Fibroblast of mammary gland (primary cell): ENCODE results near the gene SMCO2.

Experiments
- DNase-seq: peaks from one replicate; pipeline ENCODE4 v3.0.0-alpha.2; 2010; ENCODE audit warnings: low read depth
- H3K4me3 ChIP-seq: 2 replicates; pipeline ENCODE4 v1.5.1; 2011; ENCODE audit warnings: low read depth, mild to moderate bottlenecking, low read length, moderate library complexity; ENCODE audit not compliant: control insufficient read depth
- TF ChIP-seq, protein P1 (sequence below): conservative IDR thresholded peaks from 2 replicates; pipeline ENCODE4 v1.5.1; 2011; ENCODE audit warnings: low read depth, low read length, inconsistent platforms; ENCODE audit not compliant: control insufficient read depth, insufficient read depth

Gene SMCO2

DNA sequence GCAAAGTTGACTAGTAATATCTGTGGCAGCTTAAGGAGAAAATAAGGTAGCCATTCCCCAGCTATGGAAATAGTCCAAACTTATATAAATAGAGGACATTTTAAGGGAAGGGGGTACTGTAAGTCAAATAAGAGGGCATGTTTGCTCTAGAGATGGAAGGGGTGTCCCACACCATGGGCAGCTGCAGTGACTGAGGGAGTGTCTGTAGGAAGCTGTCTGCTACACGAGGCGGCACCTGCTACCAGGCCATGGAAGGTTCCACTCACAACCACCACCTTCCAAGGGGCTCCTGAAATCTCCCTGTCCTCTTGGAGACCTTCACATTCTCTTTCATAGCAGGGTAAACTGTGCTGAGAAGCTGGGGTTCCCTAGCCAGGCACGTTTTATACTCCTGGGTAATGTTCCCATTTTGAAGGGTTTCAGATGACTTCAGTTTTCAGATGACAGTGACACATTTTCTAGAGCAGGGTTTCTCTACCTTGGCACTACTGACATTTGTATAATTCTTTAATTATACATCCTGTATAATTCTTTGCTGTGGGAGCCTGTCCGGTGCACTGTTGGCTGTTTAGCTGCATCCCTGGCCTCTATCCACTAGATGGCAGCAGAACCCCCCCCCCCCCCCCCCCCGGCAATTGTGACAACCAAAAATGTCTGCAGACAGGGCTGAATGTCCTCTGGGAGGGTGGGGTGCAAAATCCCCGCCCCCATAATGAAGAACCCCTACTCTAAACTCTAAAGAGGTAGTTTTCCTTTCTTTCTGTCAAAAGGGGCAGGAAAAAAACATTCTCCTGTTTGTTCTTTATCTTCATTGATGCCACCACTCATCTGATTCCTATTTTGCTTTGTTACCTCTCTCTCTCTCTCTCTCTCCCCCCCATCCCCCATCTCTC, 11.6 kb upstream of the SMCO2 start:
- DNase-seq = peak; percentile 10
- TF ChIP-seq, protein P1, sequence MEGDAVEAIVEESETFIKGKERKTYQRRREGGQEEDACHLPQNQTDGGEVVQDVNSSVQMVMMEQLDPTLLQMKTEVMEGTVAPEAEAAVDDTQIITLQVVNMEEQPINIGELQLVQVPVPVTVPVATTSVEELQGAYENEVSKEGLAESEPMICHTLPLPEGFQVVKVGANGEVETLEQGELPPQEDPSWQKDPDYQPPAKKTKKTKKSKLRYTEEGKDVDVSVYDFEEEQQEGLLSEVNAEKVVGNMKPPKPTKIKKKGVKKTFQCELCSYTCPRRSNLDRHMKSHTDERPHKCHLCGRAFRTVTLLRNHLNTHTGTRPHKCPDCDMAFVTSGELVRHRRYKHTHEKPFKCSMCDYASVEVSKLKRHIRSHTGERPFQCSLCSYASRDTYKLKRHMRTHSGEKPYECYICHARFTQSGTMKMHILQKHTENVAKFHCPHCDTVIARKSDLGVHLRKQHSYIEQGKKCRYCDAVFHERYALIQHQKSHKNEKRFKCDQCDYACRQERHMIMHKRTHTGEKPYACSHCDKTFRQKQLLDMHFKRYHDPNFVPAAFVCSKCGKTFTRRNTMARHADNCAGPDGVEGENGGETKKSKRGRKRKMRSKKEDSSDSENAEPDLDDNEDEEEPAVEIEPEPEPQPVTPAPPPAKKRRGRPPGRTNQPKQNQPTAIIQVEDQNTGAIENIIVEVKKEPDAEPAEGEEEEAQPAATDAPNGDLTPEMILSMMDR = peak; percentile 40
- H3K4me3 ChIP-seq = no peak overlapping the region

DNA sequence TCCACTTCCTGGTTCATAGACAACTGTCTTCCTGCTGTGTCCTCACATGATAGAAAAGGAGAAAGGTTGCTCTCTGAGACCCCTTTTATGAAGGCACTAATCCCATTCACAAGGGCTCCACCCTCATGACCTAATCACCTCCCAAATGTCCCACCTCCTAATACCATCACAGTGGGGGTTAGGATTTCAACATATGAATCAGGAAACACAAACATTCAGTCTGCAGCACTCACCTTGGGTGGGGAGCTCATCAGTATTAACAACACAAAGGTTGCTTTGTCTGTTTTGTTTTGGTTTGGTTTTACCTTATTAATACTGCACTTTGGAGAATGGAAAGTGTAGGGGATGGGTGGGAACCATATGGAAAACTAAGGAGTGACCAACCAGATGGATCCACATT, 10.5 kb upstream of the SMCO2 start:
- no peak overlapping the region for H3K4me3 ChIP-seq
- TF ChIP-seq, protein P1 = no peak
- DNase-seq = no peak

DNA sequence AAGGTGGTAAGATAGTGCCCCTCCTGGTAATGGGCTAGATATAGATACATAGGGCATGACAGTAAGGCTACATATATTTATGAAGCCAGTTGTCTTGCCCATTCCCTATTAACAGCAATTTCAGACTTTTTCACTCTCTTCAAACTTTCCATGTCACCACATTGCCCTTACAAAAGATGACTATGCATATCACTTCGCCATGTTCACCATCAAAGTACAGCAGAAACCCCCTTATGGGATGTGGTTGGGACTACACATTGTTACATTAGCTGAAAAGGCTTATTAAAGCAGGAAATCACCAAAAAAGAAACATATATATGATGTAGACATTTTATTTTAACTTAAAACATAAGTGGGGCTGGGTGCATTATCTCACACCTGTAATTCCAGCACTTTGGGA, 9.8 kb upstream of the SMCO2 start:
- no peak for DNase-seq
- H3K4me3 ChIP-seq = no peak overlapping the region
- TF ChIP-seq, protein P1 = no peak

DNA sequence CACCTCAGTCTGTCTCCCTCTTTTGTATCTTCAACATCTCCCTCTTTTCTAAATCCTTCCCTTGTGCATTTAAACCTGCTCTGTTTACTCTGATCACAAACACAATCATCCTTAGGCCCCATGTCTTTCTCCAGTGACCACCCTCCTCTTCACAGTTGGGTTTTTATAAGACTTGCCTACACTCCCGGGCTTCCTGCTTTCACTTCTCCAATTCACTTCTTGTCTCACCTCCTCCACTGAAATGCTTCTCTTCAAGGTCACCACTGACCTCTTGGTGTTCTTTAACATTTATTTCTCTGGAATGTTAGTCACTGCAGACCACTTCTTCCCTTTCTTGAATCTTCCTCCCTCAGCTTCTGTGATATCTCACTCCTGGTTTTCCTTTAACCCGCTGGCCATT, 8.7 kb upstream of the SMCO2 start:
- TF ChIP-seq, protein P1 = no peak
- no peak overlapping the region for H3K4me3 ChIP-seq
- no peak for DNase-seq

DNA sequence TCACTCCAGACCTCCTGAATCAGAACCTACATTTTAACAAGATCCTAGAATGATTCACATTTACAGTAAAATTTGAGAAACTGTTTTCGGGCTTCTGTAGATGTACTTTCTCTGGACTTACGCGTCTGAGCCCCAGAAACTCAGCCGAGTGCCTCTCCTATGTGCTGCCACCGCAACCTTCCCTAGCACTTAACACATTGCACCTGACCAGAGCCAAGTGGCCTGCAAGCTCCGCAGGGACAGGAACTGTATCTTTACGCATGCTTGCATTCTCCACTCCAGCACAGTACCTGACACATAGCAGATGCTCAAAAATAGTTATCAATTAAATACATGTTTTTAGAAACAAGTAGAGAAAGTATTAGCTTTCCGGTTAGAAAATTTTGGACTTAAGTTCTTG, 1.2 kb downstream of the SMCO2 start:
- TF ChIP-seq, protein P1 = no peak

DNA sequence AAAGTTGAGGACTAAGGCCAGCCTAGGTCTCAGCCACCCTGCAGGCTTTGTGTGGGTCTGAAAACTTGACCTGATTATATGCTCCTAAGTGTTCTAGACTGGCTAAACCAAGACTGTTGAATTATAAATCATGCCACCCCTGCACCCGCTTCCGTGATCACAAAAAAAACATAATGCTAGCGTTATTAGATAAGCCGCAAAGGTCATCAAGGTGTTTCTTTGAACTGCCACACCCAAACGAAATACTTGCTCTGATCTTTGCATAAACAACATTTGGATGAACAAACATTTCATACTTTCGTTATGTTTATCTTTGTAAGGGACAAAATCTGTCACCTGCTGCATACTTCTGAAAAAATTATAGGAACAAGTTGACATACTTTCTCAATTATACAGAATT, 2.5 kb downstream of the SMCO2 start:
- no peak overlapping the region for H3K4me3 ChIP-seq
- TF ChIP-seq, protein P1 = no peak
- DNase-seq = no peak

More for the DNA sequence above, 1.2 kb downstream of the SMCO2 start:
- no peak for DNase-seq
- H3K4me3 ChIP-seq = no peak overlapping the region
